Fibroblast of pulmonary artery (primary cell): ENCODE measurements around the gene GALT.

Source experiments
- DNase-seq: peaks from one replicate; pipeline ENCODE4 v3.0.0-alpha.2; 2010; ENCODE audit warnings: low read depth
- H3K4me3 ChIP-seq: replicated peaks from 2 replicates; pipeline ENCODE4 v1.5.1; 2011; ENCODE audit warnings: low read depth, mild to moderate bottlenecking, control low read depth, low read length, moderate library complexity
- CTCF ChIP-seq: IDR thresholded peaks from 2 replicates; pipeline ENCODE4 v1.5.1; 2011; ENCODE audit warnings: mild to moderate bottlenecking, control low read depth, low read length, inconsistent platforms; ENCODE audit errors: missing control alignments

GALT gene

GRCh38 chr9:34647084-34647403 is 569 bp downstream of the GALT start:
- no peak for TF ChIP-seq CTCF
- H3K4me3 ChIP-seq = peak overlapping the region; percentile 73
- DNase-seq = no peak

- peak overlapping the region; percentile 73 for H3K4me3 ChIP-seq
- DNase-seq = no peak
- no peak for TF ChIP-seq CTCF
Observed at GRCh38 chr9:34647651-34648050, 1.2 kb downstream of the GALT start.

- H3K4me3 ChIP-seq = no peak overlapping the region
- no peak for TF ChIP-seq CTCF
- DNase-seq = no peak
Observed at GRCh38 chr9:34648673-34649072, 2.2 kb downstream of the GALT start.

- H3K4me3 ChIP-seq = no peak overlapping the region
- TF ChIP-seq CTCF = no peak
- peak; percentile 40 for DNase-seq
Observed at GRCh38 chr9:34650816-34651215, 4.3 kb downstream of the GALT start.

- H3K4me3 ChIP-seq = peak overlapping the region; percentile 52
- peak; percentile 68 for DNase-seq
- TF ChIP-seq CTCF = no peak
Observed at GRCh38 chr9:34651321-34651720, 4.8 kb downstream of the GALT start.

- TF ChIP-seq CTCF = no peak
- peak within 1 kb of the TSS; percentile 52 for H3K4me3 ChIP-seq
- DNase-seq = peak; percentile 82
Observed at GRCh38 chr9:34651876-34652601, 5.6 kb downstream of the GALT start, which contains the start of gene IL11RA. IL11RA (plus strand) TSS chr9:34652185; CDS start chr9:34655218, 3,033 bp downstream.

- DNase-seq = no peak
- no peak for TF ChIP-seq CTCF
- H3K4me3 ChIP-seq = peak overlapping the region; percentile 52
Observed at GRCh38 chr9:34652602-34653000, 6.1 kb downstream of the GALT start.
